ENCODE results near the gene MRPS23. TPM values are rescaled to one million over a fixed set of nuclear protein-coding genes. Genes with fewer than 3 reads are reported as not detected.

The MRPS23 gene
- total and polyA plus RNA-seq, 7 donors, result 9.5 to 43.9 (median 15.1) TPM

GRCh38 chr17:57886020-57886419 lies 36.2 kb upstream of the MRPS23 start:
- no peaks in the 10 kb centered on the region for H3K27me3 ChIP-seq
- H3K9me3 ChIP-seq, result no peaks in the 10 kb centered on the region
- TF ChIP-seq, protein P1, sequence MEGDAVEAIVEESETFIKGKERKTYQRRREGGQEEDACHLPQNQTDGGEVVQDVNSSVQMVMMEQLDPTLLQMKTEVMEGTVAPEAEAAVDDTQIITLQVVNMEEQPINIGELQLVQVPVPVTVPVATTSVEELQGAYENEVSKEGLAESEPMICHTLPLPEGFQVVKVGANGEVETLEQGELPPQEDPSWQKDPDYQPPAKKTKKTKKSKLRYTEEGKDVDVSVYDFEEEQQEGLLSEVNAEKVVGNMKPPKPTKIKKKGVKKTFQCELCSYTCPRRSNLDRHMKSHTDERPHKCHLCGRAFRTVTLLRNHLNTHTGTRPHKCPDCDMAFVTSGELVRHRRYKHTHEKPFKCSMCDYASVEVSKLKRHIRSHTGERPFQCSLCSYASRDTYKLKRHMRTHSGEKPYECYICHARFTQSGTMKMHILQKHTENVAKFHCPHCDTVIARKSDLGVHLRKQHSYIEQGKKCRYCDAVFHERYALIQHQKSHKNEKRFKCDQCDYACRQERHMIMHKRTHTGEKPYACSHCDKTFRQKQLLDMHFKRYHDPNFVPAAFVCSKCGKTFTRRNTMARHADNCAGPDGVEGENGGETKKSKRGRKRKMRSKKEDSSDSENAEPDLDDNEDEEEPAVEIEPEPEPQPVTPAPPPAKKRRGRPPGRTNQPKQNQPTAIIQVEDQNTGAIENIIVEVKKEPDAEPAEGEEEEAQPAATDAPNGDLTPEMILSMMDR (IDR thresholded peaks at IDR 0.05), result no peak
- TF ChIP-seq POLR2AphosphoS5 (IDR thresholded peaks at IDR 0.05) (no peak), EP300 (IDR thresholded peaks at IDR 0.05) (no peak), POLR2A (IDR thresholded peaks at IDR 0.05) (no peak)
- peaks cover 0 to 60% (median 54%) of the 10 kb centered on the region in 4 donors for H3K4me1 ChIP-seq
- H3K4me3 ChIP-seq, result no peak overlapping the region
- H3K27ac ChIP-seq, result peak overlapping the region; percentile 6 to 100 (median 57)
- intact Hi-C loops (cut with DNase I), result no loop called here
- 89 to 94% methylated on average over 4 of the region's 4 CpGs for WGBS, 2 donors
- no peak for DNase-seq
- peaks cover 0 to 19% (median 9%) of the 10 kb centered on the region in 4 donors for H3K36me3 ChIP-seq

- TF ChIP-seq POLR2A (IDR thresholded peaks at IDR 0.05) (no peak), EP300 (IDR thresholded peaks at IDR 0.05) (no peak), POLR2AphosphoS5 (IDR thresholded peaks at IDR 0.05) (no peak)
- TF ChIP-seq, protein P1 (IDR thresholded peaks at IDR 0.05), result no peak
- DNase-seq, result no peak
- peak overlapping the region; percentile 17 to 100 (median 72) for H3K27ac ChIP-seq
- peaks cover 0 to 60% (median 54%) of the 10 kb centered on the region in 4 donors for H3K4me1 ChIP-seq
- no peaks in the 10 kb centered on the region for H3K9me3 ChIP-seq
- 94% methylated on average over 67 of the region's 67 CpGs for WGBS, 2 donors
- intact Hi-C loops (cut with DNase I), result no loop called here
- H3K4me3 ChIP-seq, result no peak overlapping the region
- peaks cover 0 to 19% (median 9%) of the 10 kb centered on the region in 4 donors for H3K36me3 ChIP-seq
- no peaks in the 10 kb centered on the region for H3K27me3 ChIP-seq
Measured at GRCh38 chr17:57885148-57885915, 35.5 kb upstream of the MRPS23 start.

DNA sequence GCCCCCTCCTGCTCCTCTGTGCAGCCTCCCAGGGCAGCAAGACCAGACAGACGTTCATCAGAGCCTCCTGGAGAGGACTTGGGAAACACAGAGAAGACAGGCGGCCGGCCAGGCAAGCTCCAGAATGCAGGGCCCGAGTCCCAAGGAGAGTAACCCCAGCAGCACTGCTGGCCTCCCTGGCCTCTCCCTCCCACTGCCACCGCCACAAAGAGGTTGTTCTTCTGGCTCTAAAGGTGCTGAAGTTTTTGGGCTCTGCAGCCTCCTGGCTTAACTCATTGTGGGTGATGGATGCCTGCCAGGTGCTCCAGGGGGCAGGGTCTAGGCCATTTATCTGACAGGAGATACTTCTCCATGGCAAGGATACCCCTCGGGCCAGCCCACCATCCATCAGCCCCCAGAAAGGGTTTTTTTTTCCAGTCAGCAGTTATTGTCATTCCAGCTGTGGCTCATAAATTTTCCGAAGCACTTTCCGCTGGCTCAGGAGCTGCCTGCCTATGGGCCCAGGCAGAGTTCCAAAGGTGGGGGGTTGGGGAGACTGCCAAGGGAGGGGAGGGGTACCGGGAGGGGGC lies 32.0 kb upstream of the MRPS23 start:
- intact Hi-C loops (cut with DNase I), result no loop called here
- H3K9me3 ChIP-seq, result no peaks in the 10 kb centered on the region
- H3K4me3 ChIP-seq, result no peak overlapping the region
- H3K36me3 ChIP-seq, result peaks cover 6 to 46% (median 16%) of the 10 kb centered on the region in 4 donors
- peak; percentile 86 for DNase-seq
- TF ChIP-seq POLR2A (IDR thresholded peaks at IDR 0.05) (no peak), POLR2AphosphoS5 (IDR thresholded peaks at IDR 0.05) (no peak), EP300 (IDR thresholded peaks at IDR 0.05) (no peak)
- TF ChIP-seq, protein P1 (IDR thresholded peaks at IDR 0.05), result no peak
- 65 to 80% methylated on average over 9 of the region's 9 CpGs for WGBS, 2 donors
- H3K4me1 ChIP-seq, result peaks cover 0 to 63% (median 53%) of the 10 kb centered on the region in 4 donors
- no peaks in the 10 kb centered on the region for H3K27me3 ChIP-seq
- peak overlapping the region; percentile 87 to 97 (median 94) for H3K27ac ChIP-seq

DNA sequence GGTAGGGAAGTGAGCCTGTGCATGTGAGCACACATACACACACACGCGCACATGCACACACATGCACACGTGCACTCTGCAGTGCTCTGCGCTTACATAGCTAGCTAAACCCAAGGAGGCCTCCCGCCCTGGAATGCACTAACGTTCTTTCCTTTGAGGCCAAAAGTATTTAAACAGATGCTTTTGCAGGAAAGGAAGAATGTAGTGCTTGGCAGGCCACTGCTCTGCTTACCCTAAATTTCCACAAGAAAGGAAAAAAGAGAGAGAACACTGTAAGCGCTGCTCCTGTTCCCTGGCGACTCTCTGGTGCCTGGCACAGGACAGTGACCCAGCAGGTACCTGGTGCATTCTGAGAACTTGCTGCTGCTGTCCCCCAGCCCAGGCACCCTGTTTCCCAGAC lies 31.3 kb upstream of the MRPS23 start:
- no peak for DNase-seq
- H3K36me3 ChIP-seq, result peaks cover 13 to 53% (median 19%) of the 10 kb centered on the region in 4 donors
- H3K27ac ChIP-seq, result peak overlapping the region; percentile 87 to 97 (median 94)
- WGBS, 2 donors, result 78 to 87% methylated on average over 8 of the region's 8 CpGs
- H3K9me3 ChIP-seq, result no peaks in the 10 kb centered on the region
- H3K27me3 ChIP-seq, result no peaks in the 10 kb centered on the region
- peaks cover 0 to 66% (median 60%) of the 10 kb centered on the region in 4 donors for H3K4me1 ChIP-seq
- intact Hi-C loops (cut with DNase I), result no loop called here
- no peak overlapping the region for H3K4me3 ChIP-seq
- no peak for TF ChIP-seq EP300 (IDR thresholded peaks at IDR 0.05)
- TF ChIP-seq, protein P1 (IDR thresholded peaks at IDR 0.05), result no peak
- no peak for TF ChIP-seq POLR2A (IDR thresholded peaks at IDR 0.05)
- TF ChIP-seq POLR2AphosphoS5 (IDR thresholded peaks at IDR 0.05), result peak in 3 of 4 donors; percentile 27 to 63 (median 36)
